ENCODE measurements around the gene MUC2.

The MUC2 gene

DNA sequence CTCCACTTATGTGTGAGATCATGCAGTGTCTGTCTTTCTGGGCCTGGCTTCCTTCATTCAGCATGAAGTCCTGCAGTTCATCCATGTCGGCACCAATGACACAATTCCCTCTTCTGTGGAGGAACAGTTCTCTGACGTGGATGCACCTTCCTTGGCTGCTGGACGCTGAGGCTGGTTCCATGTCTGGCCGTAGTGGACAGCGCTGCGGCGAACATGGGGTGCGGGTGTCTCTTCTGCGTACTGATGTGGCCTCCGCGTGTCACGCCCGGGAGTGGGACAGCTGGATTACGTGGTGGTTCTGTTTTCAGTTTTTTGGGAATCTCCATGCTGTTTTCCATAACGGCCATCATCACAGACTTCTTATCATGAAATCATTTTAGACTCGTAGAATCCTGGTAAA is 16.9 kb upstream of the MUC2 start:
- no peak for DNase-seq
- Histone ChIP-seq H3K4me3 (ENCODE audit: low read depth, low read length) (no peak overlapping the region), H3K4me1 (no peaks in the 10 kb centered on the region), H3K27me3 (no peaks in the 10 kb centered on the region), H3K36me3 (no peaks in the 10 kb centered on the region), H3K9me3 (no peaks in the 10 kb centered on the region)
- TF ChIP-seq CTCF (IDR thresholded peaks at IDR 0.05; ENCODE audit: low read depth, low read length) = no peak

GRCh38 chr11:1059759-1060158 is 14.9 kb upstream of the MUC2 start:
- Histone ChIP-seq H3K27me3 (no peaks in the 10 kb centered on the region), H3K4me1 (no peaks in the 10 kb centered on the region), H3K9me3 (no peaks in the 10 kb centered on the region), H3K36me3 (no peaks in the 10 kb centered on the region), H3K4me3 (ENCODE audit: low read depth, low read length) (no peak overlapping the region)
- no peak for TF ChIP-seq CTCF (IDR thresholded peaks at IDR 0.05; ENCODE audit: low read depth, low read length)
- DNase-seq = no peak

DNA sequence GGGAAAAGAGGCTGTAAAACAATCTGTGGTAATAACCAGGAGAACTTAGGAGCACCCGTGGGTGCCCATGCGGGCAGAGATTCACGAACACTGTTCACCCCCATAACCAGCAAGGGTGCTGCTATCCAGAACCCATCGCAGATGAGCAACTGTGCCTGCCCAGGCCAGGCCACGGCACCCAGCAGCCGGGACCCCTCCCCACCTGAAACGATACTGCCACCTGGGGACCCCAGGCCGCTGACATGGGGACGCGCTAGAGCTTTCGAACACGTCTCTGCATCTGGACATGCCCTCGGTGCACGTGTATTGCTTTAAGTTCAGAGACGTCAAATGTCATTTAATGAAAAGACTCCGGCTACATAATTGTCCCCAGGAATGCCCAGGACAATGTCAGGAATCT is 14.3 kb upstream of the MUC2 start:
- no peak overlapping the region for H3K4me3 ChIP-seq (ENCODE audit: low read depth, low read length)
- no peaks in the 10 kb centered on the region for H3K36me3 ChIP-seq
- DNase-seq = no peak
- no peaks in the 10 kb centered on the region for H3K27me3 ChIP-seq
- TF ChIP-seq CTCF (IDR thresholded peaks at IDR 0.05; ENCODE audit: low read depth, low read length) = no peak
- H3K4me1 ChIP-seq = no peaks in the 10 kb centered on the region
- no peaks in the 10 kb centered on the region for H3K9me3 ChIP-seq

DNA sequence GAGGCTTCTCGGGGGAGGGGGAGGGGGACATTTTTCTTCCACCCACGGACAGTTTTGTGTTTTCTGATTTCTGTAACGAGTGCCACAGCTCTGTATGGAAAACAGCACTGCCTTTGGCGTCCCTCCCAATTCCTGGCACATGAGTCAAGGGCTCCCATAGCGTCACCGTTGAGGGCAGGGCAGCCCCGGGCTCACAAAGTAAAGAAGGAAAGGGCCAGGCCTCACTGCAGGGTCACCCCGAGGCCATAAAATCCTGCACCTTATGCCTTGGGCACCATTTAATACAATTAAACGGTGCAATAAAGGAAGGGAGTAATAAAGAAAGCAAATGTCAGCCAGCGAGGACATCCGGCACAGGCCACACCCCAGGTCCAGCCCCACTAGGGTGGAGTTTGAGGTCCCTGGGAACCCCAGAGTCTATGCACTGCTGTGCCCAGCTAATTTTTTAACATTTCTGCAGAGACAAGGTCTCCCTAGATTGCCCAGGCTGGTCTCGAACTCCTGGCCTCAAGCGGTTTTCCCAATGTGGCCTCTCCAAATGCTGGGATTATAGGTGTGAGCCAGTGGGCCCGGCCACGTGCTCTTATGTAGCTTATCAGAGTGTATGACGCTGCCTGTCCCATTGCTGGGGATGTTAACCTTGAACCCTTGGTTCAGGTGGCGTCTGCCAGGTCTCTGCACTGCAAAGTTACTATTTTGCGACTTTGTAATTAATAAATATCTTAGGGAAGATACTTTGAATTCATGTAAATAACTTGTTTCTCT is 13.6 kb upstream of the MUC2 start:
- Histone ChIP-seq H3K4me1 (no peaks in the 10 kb centered on the region), H3K27me3 (no peaks in the 10 kb centered on the region), H3K9me3 (no peaks in the 10 kb centered on the region), H3K4me3 (ENCODE audit: low read depth, low read length) (no peak overlapping the region), H3K36me3 (no peaks in the 10 kb centered on the region)
- DNase-seq = no peak
- TF ChIP-seq CTCF (IDR thresholded peaks at IDR 0.05; ENCODE audit: low read depth, low read length) = no peak

DNA sequence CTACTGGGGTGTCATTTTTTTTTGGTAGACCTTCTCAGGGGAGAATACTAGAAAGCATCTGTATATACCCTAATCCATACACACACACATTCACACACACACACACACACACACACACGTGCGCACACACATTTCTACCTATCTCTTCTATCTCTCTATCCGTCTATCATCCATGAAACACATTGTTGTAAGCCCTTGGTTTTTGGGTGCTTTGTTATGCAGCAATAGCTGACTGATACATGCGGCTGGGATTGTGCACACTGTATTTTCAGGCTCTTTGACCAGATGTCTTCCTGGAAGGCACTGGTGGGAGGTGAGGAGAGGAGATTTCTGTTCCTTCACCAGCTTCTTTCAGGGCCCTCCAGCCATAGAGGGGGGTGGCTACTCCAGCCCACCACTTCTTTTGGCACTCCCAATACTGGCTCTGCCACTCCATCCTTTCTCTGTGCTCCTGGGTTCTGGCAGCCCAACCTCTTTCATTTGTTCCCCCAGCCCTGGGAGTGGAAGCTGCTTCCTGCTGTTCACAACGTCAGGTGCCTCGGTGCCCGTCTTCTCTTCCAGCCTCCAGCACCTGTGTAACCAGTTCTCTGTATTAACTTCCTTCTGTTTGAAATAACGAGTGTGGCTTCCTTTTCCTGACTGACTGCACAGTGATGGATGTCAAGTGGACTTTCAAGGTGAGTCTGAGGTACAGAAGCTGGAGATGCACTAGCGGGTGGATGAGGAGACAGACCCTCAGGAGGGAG is 12.4 kb upstream of the MUC2 start:
- no peak for DNase-seq
- no peaks in the 10 kb centered on the region for H3K36me3 ChIP-seq
- no peaks in the 10 kb centered on the region for H3K9me3 ChIP-seq
- no peaks in the 10 kb centered on the region for H3K27me3 ChIP-seq
- H3K4me3 ChIP-seq (ENCODE audit: low read depth, low read length) = no peak overlapping the region
- no peaks in the 10 kb centered on the region for H3K4me1 ChIP-seq
- no peak for TF ChIP-seq CTCF (IDR thresholded peaks at IDR 0.05; ENCODE audit: low read depth, low read length)

DNA sequence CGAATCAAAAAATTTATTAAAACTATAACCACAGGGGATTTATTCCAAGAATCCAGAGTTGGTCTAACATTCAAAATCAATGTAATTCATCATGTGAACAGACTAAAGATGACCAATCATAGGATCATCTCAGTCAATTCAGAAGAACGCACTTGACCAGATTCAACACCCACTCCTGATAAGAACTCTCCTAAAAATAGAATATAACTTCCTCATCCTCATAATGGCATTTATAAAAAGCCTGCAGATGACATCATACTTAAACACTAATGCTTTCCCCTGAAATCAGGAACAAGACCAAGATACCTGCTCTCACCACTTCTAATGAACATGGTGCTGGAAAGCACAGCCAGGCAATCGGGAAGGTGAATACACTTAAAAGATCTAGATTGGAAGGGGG is 10.5 kb upstream of the MUC2 start:
- no peaks in the 10 kb centered on the region for H3K27me3 ChIP-seq
- no peak for TF ChIP-seq CTCF (IDR thresholded peaks at IDR 0.05; ENCODE audit: low read depth, low read length)
- H3K4me3 ChIP-seq (ENCODE audit: low read depth, low read length) = no peak overlapping the region
- H3K36me3 ChIP-seq = no peaks in the 10 kb centered on the region
- H3K4me1 ChIP-seq = no peaks in the 10 kb centered on the region
- no peaks in the 10 kb centered on the region for H3K9me3 ChIP-seq
- no peak for DNase-seq

All from BE2C (cell line).